Spleen (tissue), 11 donors: Measurements from ENCODE around the gene SUPT3H. TPM values are rescaled to one million over a fixed set of nuclear protein-coding genes. Genes with fewer than 3 reads are reported as not detected.
"Not testable (repeated sequence)": the region's sequence is repeated elsewhere in the genome, so short reads cannot be mapped to it uniquely, and the experiment has no call there.

ENCODE experiments used
- DNase-seq: peaks from one replicate; pipeline ENCODE4 v3.0.0-alpha.2; 2020
- H3K27ac ChIP-seq, 8 donors: fragments of 200-600 bp; sonication (generic) in 7 of 8; 1 replicate in 4 of 8; 2 replicates in 4 of 8; pipeline versions ENCODE4 v1.5.0 to v1.8.0; 2016 to 2021; ENCODE audit warnings: inconsistent platforms in 4 of 8, mild to moderate bottlenecking in 4 of 8, moderate library complexity in 1 of 8
- H3K27me3 ChIP-seq, 7 donors: fragments of 200-600 bp; sonication (generic) in 6 of 7; replicated peaks in 1 of 7; 1 replicate in 4 of 7; 2 replicates in 3 of 7; pipeline versions ENCODE4 v1.5.0 to v1.8.0; 2016 to 2021; ENCODE audit warnings: inconsistent platforms in 3 of 7, mild to moderate bottlenecking in 1 of 7
- H3K36me3 ChIP-seq, 6 donors: fragments of 200-600 bp; sonication (generic) in 5 of 6; 1 replicate in 4 of 6; 2 replicates in 2 of 6; pipeline versions ENCODE4 v1.5.0 to v1.8.0; 2016 to 2021; ENCODE audit warnings: inconsistent platforms in 2 of 6
- H3K4me1 ChIP-seq, 6 donors: fragments of 200-600 bp; sonication (generic) in 5 of 6; 1 replicate in 3 of 6; 2 replicates in 3 of 6; pipeline versions ENCODE4 v1.5.0 to v1.8.0; 2016 to 2021; ENCODE audit warnings: inconsistent platforms in 3 of 6
- H3K4me3 ChIP-seq, 8 donors: fragments of 200-600 bp; sonication (generic) in 7 of 8; 1 replicate in 4 of 8; 2 replicates in 4 of 8; pipeline versions ENCODE4 v1.5.0 to v1.8.0; 2016 to 2021; ENCODE audit warnings: inconsistent platforms in 4 of 8, mild to moderate bottlenecking in 4 of 8, moderate library complexity in 2 of 8
- H3K9me3 ChIP-seq, 8 donors: fragments of 200-600 bp; sonication (generic) in 7 of 8; 1 replicate in 4 of 8; 2 replicates in 4 of 8; pipeline versions ENCODE4 v1.5.0 to v1.8.0; 2016 to 2021; ENCODE audit warnings: inconsistent platforms in 4 of 8
- CTCF ChIP-seq, 11 experiments: fragments of 200-600 bp in 7 of 11; fragments of 450-650 bp in 4 of 11; sonication (generic) in 4 of 11; IDR thresholded peaks in 8 of 11; conservative IDR thresholded peaks in 3 of 11; 1 replicate in 7 of 11; 2 replicates in 4 of 11; pipeline versions ENCODE4 v1.4.0 to v1.8.0; 2016 to 2021; ENCODE audit warnings: antibody characterized with exemption in 11 of 11, inconsistent platforms in 4 of 11, mild to moderate bottlenecking in 1 of 11
- POLR2A ChIP-seq, 3 donors: fragments of 450-650 bp; IDR thresholded peaks; one replicate each; pipeline ENCODE4 v1.5.1; 2017; ENCODE audit warnings: antibody characterized with exemption in 3 of 3, mild to moderate bottlenecking in 1 of 3
- POLR2AphosphoS5 ChIP-seq, 3 donors: sonication (generic); formaldehyde crosslinking; IDR thresholded peaks; one replicate each; pipeline ENCODE4 v1.5.1; 2017; ENCODE audit warnings: antibody characterized with exemption in 3 of 3
- WGBS, 5 donors: extraction: QIAGEN DNeasy Blood & Tissue Kit in 3 of 5; methylation state at CpG; one replicate each; pipeline versions ENCODE4 v1.1.5 to v1.1.7; 2013 to 2018; 5-methylcytosine and 5-hydroxymethylcytosine counted together
- intact Hi-C: fragments of 100-400 bp; cut with DNase I; formaldehyde crosslinking; loops from one replicate; pipeline ENCODE4 v1.15.0; 2023; ENCODE audit warnings: low total_unique reads
- polyA plus RNA-seq, 3 donors: library from polyadenylated mRNA; stranded (reverse); fragments of 200-250 nt; gene quantifications; one replicate each; pipeline ENCODE4 v1.2.1, GENCODE V29; 2013
- total RNA-seq, 7 donors: library from RNA; depleted of rRNA in 3 of 7; stranded (reverse); fragments of >200 nt in 3 of 7; fragmentation: NEBNext Ultra II Directional in 4 of 7; extraction: Animal tissue kit (Norgen Biotek cat#: 25700) in 4 of 7; gene quantifications; one replicate each; pipeline versions ENCODE4 v1.1.0 to v1.2.1, GENCODE V29; 2016 to 2021
- donor health status: healthy with polysubstance abuse.
- donor health status: DM: no; HTN: no; CAD: no; lungs with moderate emphysema.
- donor health status: DM: no; HTN: no; CAD: no.
- donor health status: Bipolar disorder and iron deficiency.
- donor health status: healthy.
- donor health status: DM: no; HTN: no; CAD: no.
- donor health status: DM: yes; HTN: yes; CAD: no.

The SUPT3H gene
- total and polyA plus RNA-seq, 10 donors, result 3.1 to 16.8 (median 6.2) TPM

- H3K4me1 ChIP-seq, result no peaks in the 10 kb centered on the region
- H3K27ac ChIP-seq, result no peak overlapping the region
- intact Hi-C loops, result no loop called here
- H3K9me3 ChIP-seq, result no peaks in the 10 kb centered on the region
- no peaks in the 10 kb centered on the region for H3K36me3 ChIP-seq
- TF ChIP-seq POLR2AphosphoS5 (IDR thresholded peaks at IDR 0.05), result no peak
- no peak for TF ChIP-seq CTCF (IDR thresholded peaks at IDR 0.05 in 8 of 11, conservative IDR thresholded peaks at IDR 0.05 in 3 of 11)
- H3K27me3 ChIP-seq, result no peaks in the 10 kb centered on the region
- DNase-seq, result no peak
- no peak overlapping the region for H3K4me3 ChIP-seq
- WGBS, 5 donors, result 93 to 98% (median 94%) methylated on average over 2 of the region's 2 CpGs
Measured at GRCh38 chr6:45187836-45188235, 189.9 kb downstream of the SUPT3H start.

DNA sequence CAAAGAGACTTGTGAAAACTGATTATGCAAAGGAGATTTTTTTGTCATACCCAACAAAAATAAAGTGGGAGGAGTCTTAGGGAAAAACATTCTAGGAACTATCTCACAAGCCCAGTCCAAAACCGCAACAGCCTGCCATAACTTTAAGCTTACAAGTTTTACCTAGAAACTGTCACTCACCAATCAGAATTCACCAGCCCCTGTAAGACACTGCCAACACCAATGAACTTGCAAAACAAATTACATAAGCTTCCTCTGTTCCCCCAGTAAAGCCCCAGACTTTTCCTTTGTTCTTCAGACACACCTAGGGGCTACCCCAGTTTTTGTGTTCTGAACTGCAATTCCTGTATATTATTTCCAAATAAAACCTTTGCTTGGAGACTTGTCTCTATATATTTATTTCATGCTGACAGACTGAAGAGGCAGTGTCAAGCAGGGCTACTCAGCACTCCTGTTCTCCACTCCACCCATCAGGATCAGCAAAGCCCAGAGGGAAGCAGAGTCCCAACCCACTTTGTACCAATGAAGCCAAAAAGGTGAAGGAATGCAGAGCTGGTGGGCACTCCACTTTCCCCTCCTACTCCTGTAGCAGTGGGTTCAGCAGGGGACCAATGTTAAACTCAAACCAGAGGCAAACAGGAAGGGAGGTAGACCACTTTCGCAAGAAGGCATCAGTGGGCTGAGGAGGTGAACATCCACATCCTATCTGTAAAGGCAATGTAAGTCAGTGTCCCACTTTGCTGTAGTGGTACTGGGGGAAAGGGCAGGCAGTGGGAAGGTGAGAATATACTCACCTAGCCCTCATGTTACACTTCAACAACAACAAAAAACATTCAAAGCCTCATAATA is 192.1 kb downstream of the SUPT3H start:
- no peak for TF ChIP-seq CTCF (IDR thresholded peaks at IDR 0.05 in 8 of 11, conservative IDR thresholded peaks at IDR 0.05 in 3 of 11)
- TF ChIP-seq POLR2AphosphoS5 (IDR thresholded peaks at IDR 0.05), result no peak
- no peak for TF ChIP-seq POLR2A (IDR thresholded peaks at IDR 0.05)
- DNase-seq, result no peak
- Histone ChIP-seq H3K4me1 (no peaks in the 10 kb centered on the region), H3K36me3 (no peaks in the 10 kb centered on the region), H3K4me3 (no peak overlapping the region), H3K27ac (no peak overlapping the region), H3K27me3 (no peaks in the 10 kb centered on the region), H3K9me3 (no peaks in the 10 kb centered on the region)
- WGBS, 5 donors, result 60 to 94% (median 88%) methylated on average over 2 of the region's 2 CpGs
- intact Hi-C loops, result no loop called here

- TF ChIP-seq CTCF (IDR thresholded peaks at IDR 0.05 in 8 of 11, conservative IDR thresholded peaks at IDR 0.05 in 3 of 11) (no peak), POLR2A (IDR thresholded peaks at IDR 0.05) (no peak), POLR2AphosphoS5 (IDR thresholded peaks at IDR 0.05) (no peak)
- H3K4me3 ChIP-seq, result no peak overlapping the region
- no peaks in the 10 kb centered on the region for H3K36me3 ChIP-seq
- no peaks in the 10 kb centered on the region for H3K4me1 ChIP-seq
- DNase-seq, result no peak
- WGBS, 5 donors, result 88 to 95% (median 93%) methylated on average over 4 of the region's 4 CpGs
- H3K9me3 ChIP-seq, result no peaks in the 10 kb centered on the region
- no peaks in the 10 kb centered on the region for H3K27me3 ChIP-seq
- H3K27ac ChIP-seq, result no peak overlapping the region
- intact Hi-C loops, result no loop called here
Measured at GRCh38 chr6:45184937-45185336, 192.8 kb downstream of the SUPT3H start.

DNA sequence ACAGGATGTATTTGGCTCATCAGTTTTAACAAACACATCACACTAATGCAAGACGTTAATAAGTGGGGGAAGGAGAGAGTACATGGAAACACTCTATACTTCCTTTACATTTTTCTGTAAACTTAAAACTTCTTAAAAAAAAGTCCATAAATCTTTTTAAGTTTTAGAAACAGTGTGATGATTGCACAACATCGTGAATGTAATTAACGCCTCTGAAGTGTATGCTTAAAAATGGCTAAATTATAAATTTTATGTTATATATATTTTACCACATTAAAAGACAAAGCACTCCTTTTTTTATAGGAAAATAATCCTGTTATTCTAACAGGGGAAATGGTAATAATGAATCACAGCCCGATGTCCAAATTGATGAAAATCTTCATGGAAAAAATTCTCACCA is 193.7 kb downstream of the SUPT3H start:
- no peaks in the 10 kb centered on the region for H3K9me3 ChIP-seq
- no peak for TF ChIP-seq POLR2A (IDR thresholded peaks at IDR 0.05)
- TF ChIP-seq POLR2AphosphoS5 (IDR thresholded peaks at IDR 0.05), result no peak
- no peak for TF ChIP-seq CTCF (IDR thresholded peaks at IDR 0.05 in 8 of 11, conservative IDR thresholded peaks at IDR 0.05 in 3 of 11)
- H3K4me3 ChIP-seq, result no peak overlapping the region
- no peak overlapping the region for H3K27ac ChIP-seq
- no peak for DNase-seq
- intact Hi-C loops, result no loop called here
- no peaks in the 10 kb centered on the region for H3K36me3 ChIP-seq
- H3K4me1 ChIP-seq, result no peaks in the 10 kb centered on the region
- 83 to 91% (median 87%) methylated on average over 4 of the region's 4 CpGs for whole genome bisulfite sequencing, 5 donors
- no peaks in the 10 kb centered on the region for H3K27me3 ChIP-seq

GRCh38 chr6:45176373-45176772 is 201.4 kb downstream of the SUPT3H start:
- H3K4me3 ChIP-seq, H3K27me3 ChIP-seq, H3K4me1 ChIP-seq, DNase-seq, H3K36me3 ChIP-seq, intact Hi-C loops, H3K27ac ChIP-seq, H3K9me3 ChIP-seq: not testable (repeated sequence)
- 71 to 82% (median 76%) methylated on average over 3 to 6 of the region's 9 CpGs; no CpG with 5 or more reads in 1 of the 5 donors for WGBS, 5 donors
